Testis (tissue), 2 donors: ENCODE results near the gene EIF4EBP3.

Experiments
- POLR2A ChIP-seq: fragments of 450-650 bp; IDR thresholded peaks from one replicate; pipeline ENCODE4 v1.6.1; 2017; ENCODE audit warnings: antibody characterized with exemption, mild to moderate bottlenecking, moderate library complexity
- TF ChIP-seq, protein P1 (sequence below), 3 experiments: fragments of 450-650 bp in 2 of 3; fragments of 200-600 bp in 1 of 3; sonication (generic) in 1 of 3; IDR thresholded peaks; one replicate each; pipeline ENCODE4 v1.5.1; 2016 to 2019; ENCODE audit warnings: antibody characterized with exemption in 3 of 3, mild to moderate bottlenecking in 2 of 3, moderate library complexity in 1 of 3

DNA sequence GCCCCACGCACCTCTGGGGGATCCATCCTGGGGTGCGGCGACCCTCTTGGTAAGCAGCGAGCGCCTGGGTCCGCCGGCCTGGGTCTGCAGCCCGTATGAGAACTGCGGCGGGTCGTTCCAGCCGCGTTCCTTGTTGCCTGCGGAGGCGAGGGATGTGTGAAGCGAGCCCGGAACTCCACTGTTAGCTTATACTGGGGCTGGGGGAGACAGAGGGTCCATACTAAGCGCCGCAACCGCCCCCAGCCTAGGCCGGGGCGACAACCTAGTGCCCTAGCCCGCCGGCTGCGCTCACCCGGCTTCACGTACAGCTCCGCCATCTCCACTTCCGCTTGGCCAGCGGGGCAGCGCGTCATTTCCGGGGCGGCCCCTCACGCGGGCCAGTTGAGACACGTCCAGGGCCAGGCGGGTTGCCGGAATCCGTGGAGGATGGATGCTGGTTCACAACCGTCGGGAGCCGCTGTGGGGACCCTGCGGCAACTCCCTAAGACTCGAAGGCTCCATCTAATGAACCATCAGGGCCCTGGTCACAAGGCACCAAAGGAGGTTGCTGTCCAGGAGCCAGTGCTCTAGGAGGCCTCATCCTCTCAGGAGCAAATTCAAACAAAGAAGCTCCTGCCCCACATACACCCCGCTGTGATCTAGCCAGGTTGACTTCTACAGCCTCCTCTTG is 9.8 kb downstream of the EIF4EBP3 start, which contains the start of gene SRA1:
- TF ChIP-seq POLR2A = peak; percentile 86
- TF ChIP-seq, protein P1, sequence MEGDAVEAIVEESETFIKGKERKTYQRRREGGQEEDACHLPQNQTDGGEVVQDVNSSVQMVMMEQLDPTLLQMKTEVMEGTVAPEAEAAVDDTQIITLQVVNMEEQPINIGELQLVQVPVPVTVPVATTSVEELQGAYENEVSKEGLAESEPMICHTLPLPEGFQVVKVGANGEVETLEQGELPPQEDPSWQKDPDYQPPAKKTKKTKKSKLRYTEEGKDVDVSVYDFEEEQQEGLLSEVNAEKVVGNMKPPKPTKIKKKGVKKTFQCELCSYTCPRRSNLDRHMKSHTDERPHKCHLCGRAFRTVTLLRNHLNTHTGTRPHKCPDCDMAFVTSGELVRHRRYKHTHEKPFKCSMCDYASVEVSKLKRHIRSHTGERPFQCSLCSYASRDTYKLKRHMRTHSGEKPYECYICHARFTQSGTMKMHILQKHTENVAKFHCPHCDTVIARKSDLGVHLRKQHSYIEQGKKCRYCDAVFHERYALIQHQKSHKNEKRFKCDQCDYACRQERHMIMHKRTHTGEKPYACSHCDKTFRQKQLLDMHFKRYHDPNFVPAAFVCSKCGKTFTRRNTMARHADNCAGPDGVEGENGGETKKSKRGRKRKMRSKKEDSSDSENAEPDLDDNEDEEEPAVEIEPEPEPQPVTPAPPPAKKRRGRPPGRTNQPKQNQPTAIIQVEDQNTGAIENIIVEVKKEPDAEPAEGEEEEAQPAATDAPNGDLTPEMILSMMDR (IDR thresholded peaks at IDR 0.05) = no peak
